MM.1S (cell line): Measurements from ENCODE around the gene UBD.
A peak's percentile ranks its signal among the peaks of the same experiment; 100 is the strongest.

ENCODE experiments used
- DNase-seq: peaks from one replicate; pipeline ENCODE4 v3.0.0-alpha.2; 2015
- H2AFZ ChIP-seq: fragments of 300-600 bp; sonication (generic); 2 replicates; pipeline ENCODE4 v1.6.0; 2016; ENCODE audit warnings: antibody characterized with exemption, low read length
- H3F3A ChIP-seq: fragments of 300-600 bp; sonication (generic); 2 replicates; pipeline ENCODE4 v1.6.1; 2016; ENCODE audit warnings: mild to moderate bottlenecking, antibody characterized with exemption, low read length, moderate library complexity, mixed read lengths; ENCODE audit not compliant: insufficient read depth
- H3K27ac ChIP-seq: fragments of 300-600 bp; sonication (generic); 2 replicates; pipeline ENCODE4 v1.5.1; 2016; ENCODE audit warnings: mild to moderate bottlenecking, low read length
- H3K27me3 ChIP-seq: fragments of 300-600 bp; sonication (generic); replicated peaks from 2 replicates; pipeline ENCODE4 v1.6.0; 2016; ENCODE audit warnings: low read length; ENCODE audit not compliant: insufficient read depth
- H3K36me3 ChIP-seq: fragments of 300-600 bp; sonication (generic); replicated peaks from 2 replicates; pipeline ENCODE4 v1.6.1; 2016; ENCODE audit warnings: mild to moderate bottlenecking, low read length, mixed read lengths; ENCODE audit not compliant: insufficient read depth
- H3K4me1 ChIP-seq: fragments of 300-600 bp; sonication (generic); 2 replicates; pipeline ENCODE4 v1.6.1; 2016; ENCODE audit warnings: low read length, mixed read lengths
- H3K4me2 ChIP-seq: fragments of 300-600 bp; sonication (generic); 2 replicates; pipeline ENCODE4 v1.6.0; 2016; ENCODE audit warnings: low read depth, low read length
- H3K4me3 ChIP-seq: fragments of 300-600 bp; sonication (generic); 2 replicates; pipeline ENCODE4 v1.5.1; 2016; ENCODE audit warnings: low read length, mixed read lengths
- H3K79me2 ChIP-seq: fragments of 300-600 bp; sonication (generic); 2 replicates; pipeline ENCODE4 v1.6.1; 2016; ENCODE audit warnings: mixed run types, low read length, mixed read lengths
- H3K9ac ChIP-seq: fragments of 300-600 bp; sonication (generic); 2 replicates; pipeline ENCODE4 v1.6.1; 2016; ENCODE audit warnings: low read length, mixed read lengths
- H3K9me2 ChIP-seq: fragments of 300-600 bp; sonication (generic); replicated peaks from 2 replicates; pipeline ENCODE4 v1.6.1; 2016; ENCODE audit warnings: mild to moderate bottlenecking, low read length, mixed read lengths; ENCODE audit not compliant: insufficient read depth
- H3K9me3 ChIP-seq: fragments of 300-600 bp; sonication (generic); replicated peaks from 2 replicates; pipeline ENCODE4 v1.6.1; 2016; ENCODE audit warnings: mild to moderate bottlenecking, low read length, mixed read lengths; ENCODE audit not compliant: insufficient read depth
- H4K20me1 ChIP-seq: fragments of 300-600 bp; sonication (generic); 2 replicates; pipeline ENCODE4 v1.6.1; 2016; ENCODE audit warnings: mild to moderate bottlenecking, low read length, moderate library complexity, mixed read lengths; ENCODE audit not compliant: insufficient read depth
- CTCF ChIP-seq: fragments of 300-600 bp; sonication (generic); IDR thresholded peaks from 2 replicates; pipeline ENCODE4 v1.5.1; 2016; ENCODE audit warnings: antibody characterized with exemption, low read length, mixed read lengths
- EZH2 ChIP-seq: fragments of 300-600 bp; sonication (generic); optimal IDR thresholded peaks from 2 replicates; pipeline ENCODE3; 2017; ENCODE audit warnings: low read depth, mild to moderate bottlenecking, antibody characterized with exemption, low read length, mixed read lengths
- EZH2phosphoT487 ChIP-seq: fragments of 300-600 bp; sonication (generic); IDR thresholded peaks from 2 replicates; pipeline ENCODE4 v1.6.1; 2018; ENCODE audit warnings: antibody characterized with exemption, low read length

The UBD gene

GRCh38 chr6:29603456-29603855 is 43.9 kb upstream of the UBD start:
- no peak for TF ChIP-seq EZH2
- H2AFZ ChIP-seq: no peak overlapping the region
- no peaks in the 10 kb centered on the region for H3K9me3 ChIP-seq
- no peak overlapping the region for H3K4me3 ChIP-seq
- no peak for DNase-seq
- no peak overlapping the region for H3K27ac ChIP-seq
- no peaks in the 10 kb centered on the region for H4K20me1 ChIP-seq
- no peaks in the 10 kb centered on the region for H3F3A ChIP-seq
- no peaks in the 10 kb centered on the region for H3K27me3 ChIP-seq
- no peak overlapping the region for H3K9ac ChIP-seq
- no peaks in the 10 kb centered on the region for H3K9me2 ChIP-seq
- no peak overlapping the region for H3K4me2 ChIP-seq
- no peaks in the 10 kb centered on the region for H3K36me3 ChIP-seq
- H3K79me2 ChIP-seq: no peaks in the 10 kb centered on the region
- no peaks in the 10 kb centered on the region for H3K4me1 ChIP-seq

GRCh38 chr6:29602564-29603361 is 43.2 kb upstream of the UBD start:
- TF ChIP-seq EZH2: no peak
- no peak for TF ChIP-seq EZH2phosphoT487
- TF ChIP-seq CTCF: no peak; the same call in 1 of the 2 replicates
- H3K4me1 ChIP-seq: no peaks in the 10 kb centered on the region
- no peaks in the 10 kb centered on the region for H3K36me3 ChIP-seq
- no peaks in the 10 kb centered on the region for H3K27me3 ChIP-seq
- no peak overlapping the region for H3K4me3 ChIP-seq
- no peaks in the 10 kb centered on the region for H3K9me2 ChIP-seq
- no peak overlapping the region for H3K27ac ChIP-seq
- H4K20me1 ChIP-seq: no peaks in the 10 kb centered on the region
- no peak overlapping the region for H2AFZ ChIP-seq
- H3F3A ChIP-seq: no peaks in the 10 kb centered on the region
- H3K4me2 ChIP-seq: no peak overlapping the region
- no peaks in the 10 kb centered on the region for H3K9me3 ChIP-seq
- H3K79me2 ChIP-seq: no peaks in the 10 kb centered on the region
- peak; percentile 12 for DNase-seq
- no peak overlapping the region for H3K9ac ChIP-seq

- Histone ChIP-seq H3K79me2 (no peaks in the 10 kb centered on the region), H3K9ac (no peak overlapping the region), H3F3A (no peaks in the 10 kb centered on the region), H3K9me2 (no peaks in the 10 kb centered on the region), H3K27me3 (no peaks in the 10 kb centered on the region), H2AFZ (no peak overlapping the region), H3K4me3 (no peak overlapping the region), H3K4me1 (no peaks in the 10 kb centered on the region), H4K20me1 (no peaks in the 10 kb centered on the region), H3K36me3 (no peaks in the 10 kb centered on the region), H3K9me3 (no peaks in the 10 kb centered on the region), H3K4me2 (no peak overlapping the region), H3K27ac (no peak overlapping the region)
- DNase-seq: no peak
- TF ChIP-seq EZH2phosphoT487: no peak
- TF ChIP-seq EZH2: no peak
- TF ChIP-seq CTCF: no peak
Observed at GRCh38 chr6:29598172-29598747, 38.7 kb upstream of the UBD start.

- no peak for DNase-seq
- Histone ChIP-seq H3K9ac (no peak overlapping the region), H3K27me3 (no peaks in the 10 kb centered on the region), H3F3A (no peaks in the 10 kb centered on the region), H3K4me1 (no peaks in the 10 kb centered on the region), H3K36me3 (no peaks in the 10 kb centered on the region), H3K9me3 (no peaks in the 10 kb centered on the region), H3K4me3 (no peak overlapping the region), H2AFZ (no peak overlapping the region), H3K79me2 (no peaks in the 10 kb centered on the region), H4K20me1 (no peaks in the 10 kb centered on the region), H3K9me2 (no peaks in the 10 kb centered on the region), H3K4me2 (no peak overlapping the region), H3K27ac (no peak overlapping the region)
- no peak for TF ChIP-seq EZH2phosphoT487
Observed at GRCh38 chr6:29597184-29597583, 37.7 kb upstream of the UBD start.
